Dendritic cell treated with granulocyte-macrophage colony-stimulating factor and Interleukin-4, amounts not matched to agents 40 ng/mL and 50 ng/mL, for 4 days (primary cell): ENCODE data around the gene EFCAB3.
"Not testable (repeated sequence)": the region's sequence is repeated elsewhere in the genome, so short reads cannot be mapped to it uniquely, and the experiment has no call there.

Experiments used
- H3K27ac Mint-ChIP-seq: one replicate; pipeline ENCODE4 v1.8.0; 2022; ENCODE audit warnings: mild to moderate bottlenecking, mixed read lengths
- H3K27me3 Mint-ChIP-seq: one replicate; pipeline ENCODE4 v1.8.0; 2022; ENCODE audit warnings: mild to moderate bottlenecking, mixed read lengths
- H3K36me3 Mint-ChIP-seq: one replicate; pipeline ENCODE4 v1.8.0; 2022; ENCODE audit warnings: low read depth, mixed read lengths
- H3K4me1 Mint-ChIP-seq: one replicate; pipeline ENCODE4 v1.8.0; 2022; ENCODE audit warnings: low read depth, mixed read lengths
- H3K4me3 Mint-ChIP-seq: one replicate; pipeline ENCODE4 v1.8.0; 2022; ENCODE audit warnings: mild to moderate bottlenecking, moderate library complexity, mixed read lengths
- H3K9me3 Mint-ChIP-seq: one replicate; pipeline ENCODE4 v1.8.0; 2022; ENCODE audit warnings: mixed read lengths
- intact Hi-C: fragments of 100-400 bp; cut with micrococcal nuclease; formaldehyde crosslinking; loops from one replicate; pipeline ENCODE4 v1.15.0; 2022

The EFCAB3 gene

GRCh38 chr17:62380253-62380652 is at the start of gene EFCAB3:
Gene EFCAB3 (plus strand): TSS chr17:62380553. CDS start chr17:62382980, 2,427 bp downstream.
- no peaks in the 10 kb centered on the region for H3K9me3 Mint-ChIP-seq
- peaks cover 1% of the 10 kb centered on the region for H3K27me3 Mint-ChIP-seq
- H3K4me1 Mint-ChIP-seq = no peaks in the 10 kb centered on the region
- H3K4me3 Mint-ChIP-seq = no peak within 1 kb of the TSS
- no peak within 1 kb of the TSS for H3K27ac Mint-ChIP-seq
- intact Hi-C loops = no loop called here
- no peaks in the 10 kb centered on the region for H3K36me3 Mint-ChIP-seq

DNA sequence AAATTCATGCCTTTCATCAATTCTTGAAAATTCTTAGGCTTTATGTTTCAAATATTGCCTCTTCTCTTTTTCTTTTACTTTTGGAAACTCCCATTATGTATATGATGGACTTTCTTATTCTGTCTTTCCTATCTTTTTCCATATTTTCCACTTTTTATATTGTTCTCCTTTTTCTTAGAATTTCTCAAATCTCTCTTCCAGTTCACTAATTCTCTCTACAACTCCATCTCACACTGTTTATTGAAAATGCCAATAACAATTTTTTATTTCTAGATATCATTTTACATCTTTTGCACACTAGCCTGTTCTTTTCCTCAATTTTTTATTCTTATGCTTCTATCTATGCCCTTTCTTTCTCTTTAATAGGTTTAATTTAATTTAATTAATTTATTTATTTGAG is 43.8 kb upstream of the EFCAB3 start:
- intact Hi-C loops = no loop called here
- Mint-ChIP-seq H3K9me3 (peaks cover 15% of the 10 kb centered on the region), H3K36me3 (no peaks in the 10 kb centered on the region), H3K27me3 (peaks cover 5% of the 10 kb centered on the region), H3K4me3 (no peak overlapping the region), H3K4me1 (peaks cover 6% of the 10 kb centered on the region), H3K27ac (no peak overlapping the region)

DNA sequence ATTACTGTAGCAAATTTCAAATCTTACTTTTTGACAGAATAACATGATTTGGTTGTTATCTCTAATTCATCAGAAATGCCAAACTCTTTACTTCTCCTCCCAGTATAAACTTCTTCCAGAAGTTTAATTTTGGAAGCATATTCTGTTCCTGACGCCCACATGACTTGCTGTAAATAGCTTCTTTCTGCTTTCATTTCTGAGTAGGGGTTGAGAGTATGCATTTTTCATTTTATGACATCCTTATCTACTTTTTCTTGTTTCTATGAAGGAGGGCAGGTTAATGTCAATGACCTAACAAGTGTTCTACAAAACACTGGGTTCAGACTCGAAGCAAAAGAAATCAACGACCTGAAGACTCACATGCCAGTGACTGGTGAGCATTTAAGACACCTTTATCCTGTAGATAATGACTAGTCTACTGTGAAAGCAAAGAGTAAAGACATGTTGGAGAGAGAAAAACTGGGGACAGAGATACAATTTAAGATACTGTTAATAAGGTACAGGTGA is 36.5 kb upstream of the EFCAB3 start:
- Mint-ChIP-seq H3K9me3 (no peaks in the 10 kb centered on the region), H3K4me3 (no peak overlapping the region), H3K4me1 (no peaks in the 10 kb centered on the region), H3K27ac (no peak overlapping the region), H3K36me3 (no peaks in the 10 kb centered on the region), H3K27me3 (peaks cover 18% of the 10 kb centered on the region)
- intact Hi-C loops = no loop called here

DNA sequence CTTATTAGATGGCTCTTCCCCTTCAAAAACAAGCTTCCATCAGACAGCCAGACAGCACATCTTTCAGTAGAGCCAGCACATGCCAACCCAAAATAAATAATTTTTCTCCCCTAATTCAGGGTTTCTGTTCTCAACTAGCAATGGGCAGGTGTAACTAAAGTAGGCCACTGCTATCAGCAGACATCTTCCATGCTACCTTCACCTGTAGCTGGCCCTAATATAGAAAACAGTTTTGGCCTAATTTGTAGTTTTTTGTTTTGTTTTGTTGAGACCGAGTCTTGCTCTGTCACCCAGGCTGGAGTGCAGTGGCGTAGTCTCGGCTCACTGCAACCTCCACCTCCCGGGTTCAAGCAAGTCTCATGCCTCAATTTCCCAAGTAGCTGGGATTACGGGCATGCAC is 29.2 kb upstream of the EFCAB3 start:
- no peak overlapping the region for H3K4me3 Mint-ChIP-seq
- H3K36me3 Mint-ChIP-seq = no peaks in the 10 kb centered on the region
- H3K4me1 Mint-ChIP-seq = no peaks in the 10 kb centered on the region
- intact Hi-C loops = no loop called here
- no peak overlapping the region for H3K27ac Mint-ChIP-seq
- no peaks in the 10 kb centered on the region for H3K9me3 Mint-ChIP-seq
- H3K27me3 Mint-ChIP-seq = peaks cover 17% of the 10 kb centered on the region

- Mint-ChIP-seq H3K36me3 (no peaks in the 10 kb centered on the region), H3K4me1 (no peaks in the 10 kb centered on the region), H3K27me3 (no peaks in the 10 kb centered on the region), H3K4me3 (no peak overlapping the region), H3K27ac (no peak overlapping the region), H3K9me3 (no peaks in the 10 kb centered on the region)
- intact Hi-C loops = no loop called here
These were observed 14.2 kb upstream of the EFCAB3 start for GRCh38 chr17:62366191-62366590.

DNA sequence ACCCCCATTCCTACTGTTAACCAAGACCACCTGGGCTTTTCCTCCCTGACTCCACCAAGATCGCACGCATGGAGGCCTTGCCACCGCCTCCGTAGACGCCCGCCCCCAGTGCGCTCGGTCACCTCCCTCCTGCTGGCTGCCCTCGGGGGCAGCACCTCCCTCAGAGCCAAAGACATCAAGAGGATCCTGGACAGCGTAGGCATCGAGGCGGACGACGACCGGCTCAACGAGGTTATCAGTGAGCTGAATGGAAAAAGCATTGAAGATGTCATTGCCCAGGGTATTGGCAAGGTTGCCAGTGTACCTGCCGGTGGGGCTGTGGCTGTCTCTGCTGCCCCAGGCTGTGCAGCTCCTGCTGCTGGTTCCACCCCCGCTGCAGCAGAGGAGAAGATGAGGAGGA is 1.2 kb downstream of the EFCAB3 start:
- H3K4me3 Mint-ChIP-seq = no peak overlapping the region
- H3K27ac Mint-ChIP-seq = no peak overlapping the region
- H3K27me3 Mint-ChIP-seq = peaks cover 1% of the 10 kb centered on the region
- H3K9me3 Mint-ChIP-seq = no peaks in the 10 kb centered on the region
- intact Hi-C loops = no loop called here
- no peaks in the 10 kb centered on the region for H3K36me3 Mint-ChIP-seq
- no peaks in the 10 kb centered on the region for H3K4me1 Mint-ChIP-seq

GRCh38 chr17:62388856-62389255 is 8.5 kb downstream of the EFCAB3 start:
- H3K4me1 Mint-ChIP-seq = peaks cover 6% of the 10 kb centered on the region
- intact Hi-C loops = no loop called here
- no peak overlapping the region for H3K4me3 Mint-ChIP-seq
- no peak overlapping the region for H3K27ac Mint-ChIP-seq
- no peaks in the 10 kb centered on the region for H3K36me3 Mint-ChIP-seq
- H3K27me3 Mint-ChIP-seq = peaks cover 3% of the 10 kb centered on the region
- no peaks in the 10 kb centered on the region for H3K9me3 Mint-ChIP-seq

GRCh38 chr17:62392908-62393307 is 12.6 kb downstream of the EFCAB3 start:
- H3K27ac Mint-ChIP-seq = no peak overlapping the region
- peaks cover 6% of the 10 kb centered on the region for H3K4me1 Mint-ChIP-seq
- H3K9me3 Mint-ChIP-seq = no peaks in the 10 kb centered on the region
- H3K36me3 Mint-ChIP-seq = no peaks in the 10 kb centered on the region
- H3K4me3 Mint-ChIP-seq = no peak overlapping the region
- intact Hi-C loops = no loop called here
- peaks cover 7% of the 10 kb centered on the region for H3K27me3 Mint-ChIP-seq

- no peak overlapping the region for H3K27ac Mint-ChIP-seq
These were observed 18.5 kb downstream of the EFCAB3 start for GRCh38 chr17:62398891-62399290.

DNA sequence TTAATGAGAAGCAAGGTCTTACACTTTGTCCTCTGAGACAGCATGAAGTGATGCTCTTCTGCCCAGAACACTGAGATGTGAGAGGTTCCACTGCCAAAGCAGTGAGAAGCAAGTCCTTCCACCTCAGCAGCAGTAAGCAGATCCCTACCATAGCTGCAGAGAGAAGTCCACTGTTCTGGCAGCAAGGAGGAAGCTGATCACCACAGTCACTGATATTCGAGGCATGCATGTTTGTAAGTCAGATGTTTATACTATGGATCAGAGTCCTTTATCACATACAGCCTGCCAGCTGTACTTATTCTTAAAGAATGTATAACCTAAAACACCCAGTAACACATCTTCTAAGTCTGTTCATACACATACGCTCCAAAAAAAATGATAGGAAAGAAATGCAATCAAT is 25.1 kb downstream of the EFCAB3 start:
- Mint-ChIP-seq H3K36me3 (no peaks in the 10 kb centered on the region), H3K27ac (no peak overlapping the region), H3K4me1 (no peaks in the 10 kb centered on the region), H3K4me3 (no peak overlapping the region), H3K9me3 (no peaks in the 10 kb centered on the region), H3K27me3 (no peaks in the 10 kb centered on the region)
- intact Hi-C loops = no loop called here

More at GRCh38 chr17:62398891-62399290, 18.5 kb downstream of the EFCAB3 start:
- Mint-ChIP-seq H3K4me1 (no peaks in the 10 kb centered on the region), H3K36me3 (no peaks in the 10 kb centered on the region), H3K9me3 (no peaks in the 10 kb centered on the region), H3K27me3 (peaks cover 4% of the 10 kb centered on the region), H3K4me3 (no peak overlapping the region)
- intact Hi-C loops = no loop called here

- H3K9me3 Mint-ChIP-seq, H3K4me3 Mint-ChIP-seq, intact Hi-C loops, H3K4me1 Mint-ChIP-seq, H3K27ac Mint-ChIP-seq, H3K36me3 Mint-ChIP-seq, H3K27me3 Mint-ChIP-seq: not testable (repeated sequence)
These were observed 32.7 kb downstream of the EFCAB3 start for GRCh38 chr17:62413090-62413489.

DNA sequence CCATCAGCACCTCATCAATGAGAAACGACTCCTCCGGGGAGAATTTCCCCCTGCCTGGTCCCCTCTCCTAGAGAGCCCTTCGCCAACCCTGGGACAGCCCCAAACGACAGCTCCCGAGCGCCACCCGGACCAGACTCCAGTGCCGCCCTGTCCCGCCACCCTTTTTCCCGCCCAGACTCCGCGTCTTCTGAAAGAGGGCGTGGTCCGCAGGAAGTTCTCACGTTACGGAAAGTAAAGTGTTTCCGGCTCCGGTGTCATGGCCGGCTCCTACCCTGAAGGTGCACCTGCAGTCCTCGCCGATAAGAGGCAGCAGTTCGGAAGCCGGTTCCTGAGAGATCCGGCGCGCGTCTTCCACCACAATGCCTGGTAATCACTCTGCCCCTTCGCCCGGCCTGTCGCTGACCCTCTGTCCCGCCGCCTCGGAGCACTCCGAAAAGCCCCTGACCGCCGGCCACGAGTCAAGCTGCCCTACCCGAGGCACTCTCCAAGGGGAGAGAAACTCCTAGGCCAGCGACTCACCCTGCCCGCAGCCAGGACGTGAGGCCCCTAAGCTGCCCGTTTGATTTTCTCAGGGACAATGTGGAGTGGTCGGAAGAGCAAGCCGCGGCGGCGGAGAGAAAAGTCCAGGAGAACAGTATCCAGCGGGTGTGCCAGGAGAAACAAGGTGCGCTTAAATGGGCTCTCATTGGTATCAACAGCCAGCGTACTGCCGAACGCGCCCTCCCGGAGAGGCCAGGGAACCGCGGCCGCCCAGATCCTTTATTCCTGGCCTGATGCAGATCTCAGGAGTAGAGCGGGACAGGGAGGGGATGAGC is 43.5 kb downstream of the EFCAB3 start, which contains the start of gene METTL2A:
TSS of gene METTL2A (plus strand) at position 251 of the 815 bp plus-strand sequence. CDS start at position 257, 6 bp downstream.
- intact Hi-C loops = loop anchor here (5.0 kb wide), 1 partner anchor 63 kb away; no protein-coding TSS in a partner anchor

DNA sequence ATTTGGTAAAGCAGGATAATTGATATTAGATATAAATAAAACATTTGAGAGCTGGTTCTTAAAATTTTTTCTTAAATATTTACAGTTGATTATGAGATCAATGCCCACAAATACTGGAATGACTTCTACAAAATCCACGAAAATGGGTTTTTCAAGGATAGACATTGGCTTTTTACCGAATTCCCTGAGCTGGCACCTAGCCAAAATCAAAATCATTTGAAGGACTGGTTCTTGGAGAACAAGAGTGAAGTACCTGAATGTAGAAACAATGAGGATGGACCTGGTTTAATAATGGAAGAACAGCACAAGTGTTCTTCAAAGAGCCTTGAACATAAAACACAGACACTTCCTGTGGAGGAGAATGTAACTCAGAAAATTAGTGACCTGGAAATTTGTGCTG is 45.9 kb downstream of the EFCAB3 start:
- H3K9me3 Mint-ChIP-seq, intact Hi-C loops, H3K27ac Mint-ChIP-seq, H3K4me3 Mint-ChIP-seq, H3K27me3 Mint-ChIP-seq: not testable (repeated sequence)
- H3K4me1 Mint-ChIP-seq = peaks cover 19% of the 10 kb centered on the region
- peaks cover 43% of the 10 kb centered on the region for H3K36me3 Mint-ChIP-seq

More for the DNA sequence above, 43.5 kb downstream of the EFCAB3 start, which contains the start of gene METTL2A:
- not testable (repeated sequence) for H3K27me3 Mint-ChIP-seq, H3K9me3 Mint-ChIP-seq
- H3K4me1 Mint-ChIP-seq = peaks cover 19% of the 10 kb centered on the region
- H3K27ac Mint-ChIP-seq = peak within 1 kb of the TSS; percentile 82
- peak within 1 kb of the TSS; percentile 88 for H3K4me3 Mint-ChIP-seq
- H3K36me3 Mint-ChIP-seq = peaks cover 29% of the 10 kb centered on the region

DNA sequence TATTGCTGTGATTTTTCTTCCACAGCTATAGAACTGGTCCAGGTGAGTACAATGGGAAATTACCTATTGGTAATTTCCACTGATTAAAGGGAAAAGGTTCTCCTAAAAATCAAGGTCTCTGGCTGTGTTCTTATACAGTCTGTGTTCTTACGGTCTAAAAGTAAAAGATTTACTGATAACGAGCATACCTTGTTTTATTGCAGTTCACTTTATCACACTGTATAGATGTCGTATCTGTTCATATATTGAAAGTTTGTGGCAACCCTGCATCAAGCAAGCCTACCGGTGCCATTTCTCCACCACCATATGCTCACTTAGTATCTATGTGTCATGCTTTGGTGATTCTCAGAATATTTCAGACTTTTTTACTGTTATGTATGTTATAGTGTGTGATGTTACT is 54.9 kb downstream of the EFCAB3 start:
- H3K4me3 Mint-ChIP-seq, H3K4me1 Mint-ChIP-seq, intact Hi-C loops, H3K27ac Mint-ChIP-seq, H3K9me3 Mint-ChIP-seq, H3K27me3 Mint-ChIP-seq: not testable (repeated sequence)
- peaks cover 60% of the 10 kb centered on the region for H3K36me3 Mint-ChIP-seq
